ENCODE measurements around the gene RBM33.

RBM33 gene

GRCh38 chr7:155731871-155732270 is 87.4 kb downstream of the RBM33 start:
- no peak overlapping the region for H3K4me3 ChIP-seq (ENCODE audit: low read length)
- TF ChIP-seq CTCF (conservative IDR thresholded peaks at IDR 0.05; ENCODE audit: low read depth, low read length), result no peak
- DNase-seq (ENCODE audit: low read depth), result no peak

GRCh38 chr7:155732286-155732685 is 87.8 kb downstream of the RBM33 start:
- no peak overlapping the region for H3K4me3 ChIP-seq (ENCODE audit: low read length)
- DNase-seq (ENCODE audit: low read depth), result no peak
- TF ChIP-seq CTCF (conservative IDR thresholded peaks at IDR 0.05; ENCODE audit: low read depth, low read length), result no peak

- TF ChIP-seq CTCF (conservative IDR thresholded peaks at IDR 0.05; ENCODE audit: low read depth, low read length), result no peak
Observed at GRCh38 chr7:155733582-155734444, 89.4 kb downstream of the RBM33 start.

GRCh38 chr7:155734445-155734809 is 90.0 kb downstream of the RBM33 start:
- no peak for DNase-seq (ENCODE audit: low read depth)
- TF ChIP-seq CTCF (conservative IDR thresholded peaks at IDR 0.05; ENCODE audit: low read depth, low read length), result no peak
- H3K4me3 ChIP-seq (ENCODE audit: low read length), result no peak overlapping the region

More at GRCh38 chr7:155733582-155734444, 89.4 kb downstream of the RBM33 start:
- H3K4me3 ChIP-seq (ENCODE audit: low read length), result no peak overlapping the region
- no peak for DNase-seq (ENCODE audit: low read depth)

- no peak overlapping the region for H3K4me3 ChIP-seq (ENCODE audit: low read length)
- no peak for TF ChIP-seq CTCF (conservative IDR thresholded peaks at IDR 0.05; ENCODE audit: low read depth, low read length)
- no peak for DNase-seq (ENCODE audit: low read depth)
Observed at GRCh38 chr7:155735442-155736115, 91.1 kb downstream of the RBM33 start.

GRCh38 chr7:155737590-155737989 is 93.1 kb downstream of the RBM33 start:
- H3K4me3 ChIP-seq (ENCODE audit: low read length), result no peak overlapping the region
- TF ChIP-seq CTCF (conservative IDR thresholded peaks at IDR 0.05; ENCODE audit: low read depth, low read length), result no peak
- DNase-seq (ENCODE audit: low read depth), result no peak

- DNase-seq (ENCODE audit: low read depth), result no peak
- no peak overlapping the region for H3K4me3 ChIP-seq (ENCODE audit: low read length)
- TF ChIP-seq CTCF (conservative IDR thresholded peaks at IDR 0.05; ENCODE audit: low read depth, low read length), result no peak
Observed at GRCh38 chr7:155738104-155738503, 93.6 kb downstream of the RBM33 start.

Data from retinal pigment epithelial cell (primary cell).